Small intestine (tissue), 7 donors: ENCODE data around the gene PSMB5. TPM values are rescaled to one million over a fixed set of nuclear protein-coding genes. Genes with fewer than 3 reads are reported as not detected.

Source experiments
- DNase-seq, 2 donors: peaks; one replicate each; pipeline versions ENCODE4 v3.0.0 to v3.0.0-alpha.2; 2013
- FAIRE-seq: peaks from 2 replicates; lab custom pipeline; 2012; peaks lifted over from hg19 to GRCh38; lab: Jason Lieb, UNC
- H3K27ac ChIP-seq, 3 donors: one replicate each; pipeline ENCODE4 v1.5.1; 2013; ENCODE audit warnings: low read length in 2 of 3, mild to moderate bottlenecking in 2 of 3, control low read depth in 1 of 3, inconsistent platforms in 1 of 3, low read depth in 1 of 3, moderate library complexity in 1 of 3
- H3K27me3 ChIP-seq, 3 donors: one replicate each; pipeline ENCODE4 v1.6.1; 2013; ENCODE audit warnings: low read length in 3 of 3, inconsistent platforms in 1 of 3; ENCODE audit not compliant: control insufficient read depth in 3 of 3, insufficient read depth in 3 of 3
- H3K36me3 ChIP-seq, 3 donors: one replicate each; pipeline ENCODE4 v1.6.1; 2013; ENCODE audit warnings: low read length in 3 of 3, inconsistent platforms in 1 of 3, low read depth in 1 of 3, mild to moderate bottlenecking in 1 of 3, moderate library complexity in 1 of 3; ENCODE audit not compliant: control insufficient read depth in 3 of 3, insufficient read depth in 2 of 3
- H3K4me1 ChIP-seq, 3 donors: one replicate each; pipeline ENCODE4 v1.6.1; 2013; ENCODE audit warnings: low read length in 2 of 3, inconsistent platforms in 1 of 3, low read depth in 1 of 3, mild to moderate bottlenecking in 1 of 3, moderate library complexity in 1 of 3; ENCODE audit not compliant: control insufficient read depth in 3 of 3, insufficient read depth in 2 of 3
- H3K4me3 ChIP-seq, 3 donors: one replicate each; pipeline ENCODE4 v1.5.1; 2013; ENCODE audit warnings: low read length in 3 of 3, control low read depth in 1 of 3, inconsistent platforms in 1 of 3, low read depth in 1 of 3, mild to moderate bottlenecking in 1 of 3, moderate library complexity in 1 of 3
- H3K9me3 ChIP-seq, 2 donors: one replicate each; pipeline ENCODE4 v1.6.1; 2013; ENCODE audit warnings: low read depth in 1 of 2, low read length in 1 of 2; ENCODE audit not compliant: control insufficient read depth in 2 of 2, insufficient read depth in 1 of 2
- whole genome bisulfite sequencing, 3 donors: extraction: QIAGEN DNeasy Blood & Tissue Kit; methylation state at CpG; one replicate each; pipeline ENCODE4 v1.1.7; 2013; 5-methylcytosine and 5-hydroxymethylcytosine counted together
- polyA plus RNA-seq, 4 donors: library from polyadenylated mRNA; stranded (reverse) in 3 of 4; unstranded in 1 of 4; fragments of 200-250 nt in 3 of 4; fragments of 120-200 nt in 1 of 4; gene quantifications; one replicate each; pipeline versions ENCODE4 v1.2.1 to v1.2.3, GENCODE V29; 2013
- donor health status: healthy with polysubstance abuse.
- donor health status: control.
- donor health status: control.
- donor health status: Bipolar disorder and iron deficiency.
- donor health status: healthy.

The PSMB5 gene
- polyA plus RNA-seq, 4 donors = 84.0 to 166 (median 92.8) TPM

- Histone ChIP-seq H3K9me3 (no peaks in the 10 kb centered on the region), H3K36me3 (peaks cover 17 to 67% (median 28%) of the 10 kb centered on the region in 3 donors), H3K4me1 (peaks cover 0 to 18% (median 2%) of the 10 kb centered on the region in 3 donors), H3K27me3 (no peaks in the 10 kb centered on the region), H3K4me3 (no peak overlapping the region), H3K27ac (no peak overlapping the region)
- no peak for FAIRE-seq
- 90 to 91% (median 90%) methylated on average over 23 of the region's 23 CpGs for WGBS, 3 donors
- DNase-seq = no peak
Observed at GRCh38 chr14:23066855-23067744, 32.4 kb upstream of the PSMB5 start.

DNA sequence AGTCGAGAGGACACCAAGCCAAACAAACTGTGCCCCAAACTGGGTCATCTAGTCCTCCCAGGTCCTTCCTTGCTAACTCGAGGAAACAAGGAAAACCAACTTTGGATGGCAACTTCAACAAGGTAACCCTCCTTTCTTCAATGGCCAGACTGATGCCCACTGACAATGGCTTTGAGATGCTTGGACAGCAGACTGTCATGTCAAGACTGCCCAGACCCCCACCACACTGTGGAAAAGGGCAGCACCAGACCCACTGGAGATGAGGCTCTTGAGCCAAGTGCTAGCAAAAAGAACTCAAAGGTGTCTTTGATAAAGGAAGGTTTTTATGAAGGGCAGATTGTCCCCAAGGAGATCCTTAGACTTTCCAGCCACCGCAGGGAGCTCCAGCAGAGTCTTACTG is 31.7 kb upstream of the PSMB5 start:
- Histone ChIP-seq H3K4me1 (peaks cover 0 to 11% (median 2%) of the 10 kb centered on the region in 3 donors), H3K9me3 (no peaks in the 10 kb centered on the region), H3K27me3 (no peaks in the 10 kb centered on the region), H3K27ac (no peak overlapping the region), H3K4me3 (no peak overlapping the region), H3K36me3 (peaks cover 20 to 71% (median 31%) of the 10 kb centered on the region in 3 donors)
- WGBS, 3 donors = 89 to 91% (median 90%) methylated on average over 3 of the region's 3 CpGs
- FAIRE-seq (no peak), DNase-seq (no peak)

- 85 to 89% (median 88%) methylated on average over 5 of the region's 5 CpGs for WGBS, 3 donors
- no peaks in the 10 kb centered on the region for H3K4me1 ChIP-seq
Observed at GRCh38 chr14:23063601-23064000, 28.9 kb upstream of the PSMB5 start.

DNA sequence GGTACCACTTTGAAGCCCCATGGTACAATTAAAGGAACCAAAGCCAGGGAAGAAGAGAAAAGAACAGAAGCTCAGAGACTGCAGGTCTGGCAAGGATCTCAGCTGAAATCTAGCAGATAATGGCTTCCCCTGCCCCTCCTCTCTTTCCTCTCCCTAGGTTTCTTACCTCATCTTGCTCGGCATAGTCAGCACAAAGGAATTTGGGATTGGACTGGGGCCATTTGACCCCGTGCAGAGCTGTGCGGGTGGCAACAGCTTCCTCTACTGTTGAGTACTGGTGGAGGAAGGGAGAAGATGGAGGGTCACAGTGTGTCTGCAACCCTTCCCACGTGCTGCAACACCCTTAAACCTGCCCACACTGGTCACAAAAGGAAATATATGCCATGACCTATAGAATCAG is 27.3 kb upstream of the PSMB5 start:
- Histone ChIP-seq H3K36me3 (peaks cover 18 to 76% (median 39%) of the 10 kb centered on the region in 3 donors), H3K4me1 (peaks cover 0 to 5% (median 0%) of the 10 kb centered on the region in 3 donors), H3K27ac (no peak overlapping the region), H3K27me3 (no peaks in the 10 kb centered on the region), H3K4me3 (no peak overlapping the region), H3K9me3 (no peaks in the 10 kb centered on the region)
- WGBS, 3 donors = 17 to 26% (median 21%) methylated on average over 4 of the region's 4 CpGs
- FAIRE-seq (no peak), DNase-seq (peak in 1 of 2 donors; percentile 36)

More at GRCh38 chr14:23063601-23064000, 28.9 kb upstream of the PSMB5 start:
- Histone ChIP-seq H3K27me3 (no peaks in the 10 kb centered on the region), H3K36me3 (peaks cover 22 to 88% (median 46%) of the 10 kb centered on the region in 3 donors), H3K27ac (no peak overlapping the region), H3K4me3 (no peak overlapping the region), H3K9me3 (no peaks in the 10 kb centered on the region)
- no peak for FAIRE-seq
- no peak for DNase-seq

DNA sequence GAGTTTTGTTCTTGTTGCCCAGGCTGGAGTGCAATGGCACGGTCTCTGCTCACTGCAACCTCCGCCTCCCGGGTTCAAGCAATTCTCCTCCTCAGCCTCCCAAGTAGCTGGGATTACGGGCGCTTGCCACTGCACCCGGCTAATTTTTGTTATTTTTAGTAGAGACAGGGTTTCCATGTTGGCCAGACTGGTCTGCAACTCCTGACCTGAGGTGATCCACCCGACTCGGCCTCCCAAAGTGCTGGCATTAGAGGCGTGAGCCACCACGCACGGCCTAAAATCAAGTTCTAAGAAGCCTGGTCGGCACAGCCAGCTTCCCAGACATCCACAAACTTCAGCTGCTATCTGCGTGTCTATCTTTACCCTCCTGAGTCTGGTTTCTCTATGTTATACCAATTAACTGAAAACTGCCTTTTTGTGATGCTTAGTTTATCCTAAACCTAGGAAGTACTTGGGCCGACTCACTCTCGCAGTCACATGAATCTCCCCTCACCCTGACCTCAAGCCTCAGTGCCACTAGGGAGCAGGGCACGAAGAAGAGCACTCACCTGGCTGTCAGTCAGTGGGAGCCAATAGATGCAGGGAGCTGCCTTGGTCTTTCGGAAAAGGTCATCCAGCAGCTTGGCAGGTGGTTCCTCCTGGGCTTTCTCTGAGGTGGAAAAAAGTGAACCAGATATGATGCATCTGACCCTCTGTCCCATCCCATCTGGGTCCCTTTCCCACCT is 26.0 kb upstream of the PSMB5 start:
- 93 to 97% (median 94%) methylated on average over 17 of the region's 17 CpGs for WGBS, 3 donors
- H3K27me3 ChIP-seq = no peaks in the 10 kb centered on the region
- H3K9me3 ChIP-seq = no peaks in the 10 kb centered on the region
- no peak overlapping the region for H3K4me3 ChIP-seq
- FAIRE-seq (no peak), DNase-seq (no peak)
- H3K4me1 ChIP-seq = peaks cover 0 to 13% (median 2%) of the 10 kb centered on the region in 3 donors
- H3K36me3 ChIP-seq = peaks cover 18 to 67% (median 39%) of the 10 kb centered on the region in 3 donors
- no peak overlapping the region for H3K27ac ChIP-seq

GRCh38 chr14:23058654-23059504 is 24.2 kb upstream of the PSMB5 start:
- 91% methylated on average over 31 to 32 of the region's 32 CpGs for WGBS, 3 donors
- peaks cover 0 to 13% (median 2%) of the 10 kb centered on the region in 3 donors for H3K4me1 ChIP-seq
- H3K4me3 ChIP-seq = no peak overlapping the region
- no peak overlapping the region for H3K27ac ChIP-seq
- no peak for DNase-seq
- FAIRE-seq = no peak
- peaks cover 18 to 60% (median 36%) of the 10 kb centered on the region in 3 donors for H3K36me3 ChIP-seq
- no peaks in the 10 kb centered on the region for H3K9me3 ChIP-seq
- H3K27me3 ChIP-seq = no peaks in the 10 kb centered on the region

- peaks cover 0 to 13% (median 2%) of the 10 kb centered on the region in 3 donors for H3K4me1 ChIP-seq
- peak overlapping the region in 2 of 3 donors; percentile 40 to 44 for H3K27ac ChIP-seq
- no peaks in the 10 kb centered on the region for H3K9me3 ChIP-seq
- FAIRE-seq (no peak), DNase-seq (peak; percentile 89 to 94)
- 1 to 2% (median 1%) methylated on average over 40 to 51 of the region's 51 CpGs for WGBS, 3 donors
- H3K4me3 ChIP-seq = peak overlapping the region; percentile 54 to 76 (median 56)
- H3K27me3 ChIP-seq = no peaks in the 10 kb centered on the region
- H3K36me3 ChIP-seq = peaks cover 15 to 54% (median 27%) of the 10 kb centered on the region in 3 donors
Observed at GRCh38 chr14:23057757-23058653, 23.3 kb upstream of the PSMB5 start.
